ENCODE measurements around the gene KXD1.
A peak's percentile ranks its signal among the peaks of the same experiment; 100 is the strongest.
"Not testable (repeated sequence)": the region's sequence is repeated elsewhere in the genome, so short reads cannot be mapped to it uniquely, and the experiment has no call there.

KXD1 gene, protein sequence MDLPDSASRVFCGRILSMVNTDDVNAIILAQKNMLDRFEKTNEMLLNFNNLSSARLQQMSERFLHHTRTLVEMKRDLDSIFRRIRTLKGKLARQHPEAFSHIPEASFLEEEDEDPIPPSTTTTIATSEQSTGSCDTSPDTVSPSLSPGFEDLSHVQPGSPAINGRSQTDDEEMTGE

DNA sequence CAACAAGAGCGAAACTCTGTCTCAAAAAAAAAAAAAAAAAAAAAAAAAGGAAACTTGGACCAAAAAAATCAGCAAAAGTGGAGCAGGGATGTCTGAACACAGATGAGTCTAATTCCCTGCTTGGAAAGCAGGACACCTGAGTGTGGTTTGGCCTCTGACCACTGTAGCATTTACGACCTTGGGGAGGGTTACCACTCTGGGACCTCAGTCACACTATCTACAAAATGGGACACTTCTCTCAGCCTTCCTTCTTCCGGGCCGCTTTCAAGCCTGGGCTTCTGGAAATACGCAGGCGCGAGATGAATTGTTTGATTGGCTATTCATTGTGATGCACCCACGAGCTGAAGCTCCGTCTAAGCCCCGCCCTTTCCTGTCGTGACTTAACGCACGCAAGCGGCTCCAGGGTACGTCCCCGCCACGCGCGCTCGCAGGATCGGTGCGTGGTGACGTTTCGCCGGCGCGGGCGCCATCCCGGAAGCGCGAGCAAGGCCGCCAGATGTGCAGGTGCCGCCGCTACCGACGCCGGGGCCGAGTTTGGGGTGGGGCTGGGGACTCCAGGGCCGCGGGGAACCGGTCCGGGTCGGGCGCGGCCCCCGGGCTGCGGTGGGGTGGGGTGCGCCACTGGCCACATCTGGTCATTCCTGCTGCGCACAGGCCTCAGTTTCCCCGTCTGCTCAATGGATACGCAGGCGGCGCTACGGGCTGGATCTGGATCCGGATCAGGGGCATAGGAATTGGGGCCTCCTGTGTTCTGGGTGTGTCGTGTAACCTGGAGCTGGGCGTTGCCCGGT is at the start of gene KXD1:
TSS of gene KXD1 (plus strand) at position 460 of the 791 bp plus-strand sequence. CDS start 4,187 bp downstream, outside the sequence.
- DNase-seq: peak; percentile 96

GRCh38 chr19:18508585-18508984 is 49.1 kb upstream of the KXD1 start:
- DNase-seq: no peak

DNA sequence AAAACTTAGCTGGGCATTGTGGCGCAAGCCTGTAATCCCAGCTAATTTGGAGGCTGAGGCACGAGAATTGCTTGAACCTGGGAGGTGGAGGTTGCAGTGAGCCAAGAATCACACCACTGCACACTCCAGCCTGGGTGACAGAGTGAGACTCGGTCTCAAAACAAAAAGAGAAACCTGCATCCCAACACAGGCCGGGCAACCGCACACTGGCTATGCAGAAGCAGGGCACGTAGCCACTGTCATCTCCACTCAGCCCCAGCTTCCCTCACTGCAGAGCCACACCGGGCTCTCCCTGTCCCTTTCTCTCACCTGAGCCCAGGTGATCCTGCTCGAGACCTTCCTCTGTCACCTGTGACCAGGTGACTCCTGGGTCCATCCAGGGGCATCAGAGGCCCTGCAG is 47.5 kb upstream of the KXD1 start:
- DNase-seq: no peak

GRCh38 chr19:18513868-18514267 is 43.8 kb upstream of the KXD1 start:
- no peak for DNase-seq

GRCh38 chr19:18514800-18515682 is 42.6 kb upstream of the KXD1 start:
- DNase-seq: no peak

DNA sequence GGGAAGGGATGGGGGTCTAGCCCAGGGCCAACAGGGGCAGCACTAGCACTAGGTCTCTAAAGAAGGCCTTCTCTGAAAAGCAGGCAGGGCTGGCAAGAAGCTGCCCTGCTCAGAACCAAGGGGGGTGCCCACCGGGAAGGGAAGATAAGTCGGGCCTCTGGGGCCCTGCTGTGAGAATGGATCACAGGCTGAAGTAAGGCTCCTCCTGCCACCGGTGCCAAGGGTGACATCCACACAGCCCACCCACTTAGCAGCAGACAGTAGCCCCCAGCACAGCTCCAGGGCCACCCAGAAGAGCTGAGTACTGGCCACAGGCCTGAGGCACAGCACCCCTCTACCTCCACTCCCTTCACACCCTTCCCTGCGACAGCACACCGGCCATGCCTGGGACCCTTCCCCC is 41.7 kb upstream of the KXD1 start:
- no peak for DNase-seq

DNA sequence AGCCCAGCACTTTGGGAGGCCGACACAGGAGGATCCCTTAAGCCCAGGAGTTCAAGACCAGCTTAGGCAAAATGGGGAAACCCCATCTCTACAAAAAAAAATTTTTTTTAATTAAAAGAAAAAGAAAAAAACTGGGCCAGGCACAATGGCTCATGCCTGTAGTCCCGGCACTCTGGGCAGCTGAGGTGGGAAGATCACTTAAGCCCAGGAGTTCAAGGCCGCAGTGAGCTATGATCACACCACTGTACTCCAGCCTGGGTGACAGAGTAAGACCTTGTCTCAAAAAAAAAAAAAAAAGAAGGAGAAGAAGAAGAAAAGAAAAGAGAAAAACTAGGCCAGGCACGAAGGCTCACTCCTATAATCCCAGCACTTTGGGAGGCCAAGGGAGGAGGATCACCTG is 40.1 kb upstream of the KXD1 start:
- no peak for DNase-seq

DNA sequence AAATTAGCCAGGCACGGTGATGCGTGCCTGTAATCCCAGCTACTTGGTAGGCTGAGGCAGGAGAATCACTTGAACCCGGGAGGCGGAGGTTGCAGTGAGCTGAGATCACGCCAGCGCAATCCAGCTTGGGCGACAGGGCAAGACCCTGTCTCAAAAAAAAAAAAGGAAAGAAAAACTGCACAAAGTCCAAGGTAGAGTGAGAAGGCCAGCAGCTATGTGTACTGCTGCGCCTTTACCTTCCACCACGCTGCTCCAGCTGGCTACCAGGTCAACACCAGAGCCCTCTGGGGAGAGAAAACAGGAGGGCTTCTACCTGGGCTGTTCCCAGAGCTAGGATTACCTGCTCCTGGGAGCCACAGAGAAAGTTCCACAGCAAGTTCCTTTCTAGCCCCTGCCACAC is 39.0 kb upstream of the KXD1 start:
- no peak for DNase-seq

DNA sequence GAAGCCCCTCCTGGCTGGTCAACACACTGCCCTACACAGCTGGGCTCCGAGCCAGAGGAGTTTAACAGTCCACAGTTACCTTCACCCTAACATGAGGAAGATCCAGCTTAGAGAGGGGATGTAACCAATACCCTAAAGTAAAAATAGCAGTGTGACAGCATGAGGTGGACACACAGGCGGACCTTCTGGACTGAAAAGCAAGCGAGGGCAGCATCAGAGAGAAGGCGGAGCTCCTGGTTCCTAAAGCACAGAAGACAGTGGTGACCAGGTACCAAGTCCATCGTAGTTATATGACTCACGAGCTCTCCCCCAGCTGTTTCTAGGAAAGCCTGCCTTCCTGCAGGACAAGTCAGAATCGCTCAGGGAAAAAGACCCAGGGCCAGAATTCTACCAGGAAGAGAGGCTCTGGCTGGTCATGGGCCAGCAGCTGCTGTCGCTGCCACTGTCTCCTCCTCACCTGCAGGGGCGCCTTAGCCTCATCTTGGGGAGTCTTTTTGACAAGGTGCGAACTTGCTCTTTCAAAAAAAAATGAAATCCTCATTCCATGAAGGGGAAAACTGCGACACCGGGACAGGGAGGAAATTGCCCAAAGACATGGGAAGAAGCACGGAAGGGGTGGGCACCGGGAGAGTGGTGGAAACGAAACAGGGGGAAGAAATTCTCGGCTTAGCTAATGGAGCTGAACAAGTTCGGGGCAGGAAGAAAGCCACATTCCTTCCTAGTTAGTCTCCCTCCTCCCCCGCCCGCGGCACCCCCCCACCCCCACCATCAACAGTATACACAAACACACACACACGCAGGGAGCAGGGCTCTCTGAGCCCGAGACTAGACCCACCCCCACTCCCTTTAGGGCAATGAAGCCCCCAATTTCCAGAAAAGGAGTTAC is 37.5 kb upstream of the KXD1 start:
- DNase-seq: no peak

DNA sequence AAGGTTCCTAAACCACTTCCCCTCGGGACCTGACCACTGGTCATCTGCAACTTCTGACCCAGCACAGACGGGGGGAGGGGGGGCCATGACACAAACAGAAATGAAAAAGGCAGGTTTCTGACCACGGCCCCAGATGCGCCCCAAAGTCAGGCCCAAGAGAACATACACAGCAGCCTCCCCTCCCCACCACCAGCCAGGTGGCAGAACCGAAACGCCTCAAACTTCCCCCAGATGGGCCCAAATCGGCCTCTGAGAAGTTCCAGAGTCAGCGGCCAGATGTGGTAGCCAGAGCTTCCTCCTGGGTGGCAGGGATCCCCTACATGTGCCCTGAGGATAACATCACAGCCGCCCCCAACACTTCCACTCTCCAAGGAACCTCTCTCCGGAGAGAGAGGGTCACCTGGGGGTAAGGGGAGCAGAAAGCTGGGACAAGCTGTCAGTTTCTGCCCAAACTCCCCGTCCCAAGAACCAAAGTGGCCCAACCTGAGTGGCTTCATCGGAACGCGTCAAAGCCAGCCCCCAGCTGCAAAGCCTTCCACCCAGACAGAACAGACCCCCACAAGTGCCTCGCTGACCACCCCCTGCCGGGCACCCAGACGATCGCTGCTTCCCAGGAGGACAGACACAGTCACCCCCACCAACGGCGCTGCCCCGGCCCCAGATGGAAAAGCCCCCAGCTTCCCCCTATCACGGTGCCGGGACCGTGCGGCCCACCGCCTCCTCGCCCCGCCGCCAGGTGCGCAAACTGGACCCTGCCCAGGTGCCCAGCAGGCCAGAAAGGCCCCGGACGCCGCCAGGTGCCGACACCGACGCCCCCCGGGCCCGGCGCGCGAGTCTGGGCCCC is 36.6 kb upstream of the KXD1 start:
- no peak for DNase-seq

GRCh38 chr19:18521692-18522123 is 36.0 kb upstream of the KXD1 start, which contains the start of gene ELL:
Gene ELL, minus strand, starts transcription at chr19:18522070. Its CDS starts 15 bp downstream, at chr19:18522055.
- DNase-seq: no peak

DNA sequence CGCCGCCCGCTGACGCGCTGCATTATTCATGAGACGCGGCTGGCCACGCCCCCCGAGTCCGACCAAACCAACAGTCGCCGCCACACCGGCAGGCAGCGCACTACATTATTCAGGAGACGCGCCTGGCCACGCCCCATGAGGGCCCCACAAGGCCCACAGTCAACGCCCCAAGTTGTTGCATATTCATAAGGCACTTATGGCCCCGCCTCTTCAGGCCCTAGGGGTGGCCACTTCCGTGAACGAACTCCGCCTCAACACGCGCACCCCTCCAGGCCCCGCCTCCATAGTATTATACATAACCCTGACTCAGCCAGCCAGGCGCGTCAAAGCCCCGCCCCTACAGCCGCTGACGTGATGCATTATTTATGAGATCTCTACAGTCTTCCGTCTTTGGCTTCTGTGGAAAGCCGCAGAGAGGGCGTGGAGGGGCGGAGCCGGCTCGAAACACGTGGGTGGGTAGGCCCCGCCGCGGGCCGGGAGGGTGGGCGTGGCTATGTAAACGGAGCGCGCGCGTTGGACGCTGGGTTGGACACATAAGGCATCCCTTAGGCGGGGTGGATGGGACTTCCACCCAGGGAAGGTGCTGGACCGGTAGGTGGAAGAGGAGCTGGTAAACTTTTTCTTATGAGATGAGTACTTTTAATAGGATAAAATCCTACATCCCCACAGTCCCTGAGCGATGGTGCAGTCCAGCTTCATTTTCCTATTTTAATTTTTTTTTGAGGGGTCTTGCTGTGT is 35.4 kb upstream of the KXD1 start:
- DNase-seq: peak; percentile 100

- DNase-seq: not testable (repeated sequence)
Observed at GRCh38 chr19:18522862-18523440, 34.7 kb upstream of the KXD1 start.

GRCh38 chr19:18523841-18524240 is 33.8 kb upstream of the KXD1 start:
- no peak for DNase-seq

DNA sequence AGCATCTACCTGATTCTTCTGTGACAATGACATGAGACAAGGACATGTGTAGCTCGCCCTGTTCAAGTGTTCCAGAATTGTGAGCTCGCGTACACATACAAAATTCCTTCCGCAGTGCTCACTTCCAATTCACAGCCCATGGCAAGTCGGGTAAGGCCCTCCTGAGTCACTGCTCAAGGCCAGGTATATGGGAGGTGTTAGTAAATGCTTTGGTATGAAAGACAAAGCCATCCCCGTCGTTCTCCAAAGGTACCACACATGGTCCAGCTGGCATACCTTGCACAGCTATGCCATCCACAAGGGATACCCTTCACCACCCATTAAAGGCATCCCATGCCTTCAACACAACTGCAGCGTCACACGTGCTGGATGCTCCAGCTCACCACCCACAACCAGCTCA is 31.4 kb upstream of the KXD1 start:
- no peak for DNase-seq

DNA sequence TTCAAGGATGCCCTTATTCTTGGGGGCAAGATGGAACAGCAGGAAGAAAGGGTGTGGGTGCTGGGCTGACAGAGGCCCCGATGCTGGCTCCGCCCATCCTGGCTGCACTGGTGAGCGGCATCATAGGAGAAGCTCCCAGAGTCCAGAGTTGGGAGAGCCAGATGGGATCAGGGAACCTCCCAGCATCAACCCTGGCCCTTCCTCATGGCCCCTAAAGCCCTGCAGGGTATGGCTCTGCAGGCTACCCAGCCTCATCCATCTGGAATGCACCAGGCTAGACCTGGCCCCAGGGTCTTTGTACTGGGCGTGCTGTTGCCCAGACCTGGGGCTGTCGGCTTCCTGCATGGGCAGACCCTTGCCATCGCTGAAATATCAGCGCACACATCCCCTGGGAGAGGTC is 27.9 kb upstream of the KXD1 start:
- no peak for DNase-seq

- DNase-seq: no peak
Observed at GRCh38 chr19:18531485-18531884, 26.2 kb upstream of the KXD1 start.

- DNase-seq: no peak
Observed at GRCh38 chr19:18532168-18532890, 25.3 kb upstream of the KXD1 start.

GRCh38 chr19:18533058-18533457 is 24.6 kb upstream of the KXD1 start:
- DNase-seq: no peak

- DNase-seq: no peak
Observed at GRCh38 chr19:18536475-18536874, 21.2 kb upstream of the KXD1 start.

All from midbrain (tissue), 1 donor.